Mucosa of descending colon (tissue), 3 donors: Measurements from ENCODE around the gene MAGI1. TPM values are rescaled to one million over a fixed set of nuclear protein-coding genes. Genes with fewer than 3 reads are reported as not detected.

Experiments
- ATAC-seq: fragments of 200-7000 bp; cut with Tn5 transposase; one replicate; pipeline ENCODE4 v1.9.1; 2020; ENCODE audit warnings: mild to moderate bottlenecking, moderate library complexity
- DNase-seq, 3 donors: peaks; one replicate each; pipeline ENCODE4 v3.0.0-alpha.2; 2020
- H3K36me3 ChIP-seq: fragments of 200-600 bp; one replicate; pipeline ENCODE4 v1.8.0; 2021; ENCODE audit warnings: low read depth, mild to moderate bottlenecking
- H3K4me1 ChIP-seq: fragments of 200-600 bp; one replicate; pipeline ENCODE4 v1.8.0; 2021; ENCODE audit warnings: low read depth, mild to moderate bottlenecking
- H3K4me3 ChIP-seq: fragments of 200-600 bp; one replicate; pipeline ENCODE4 v1.8.0; 2021; ENCODE audit warnings: mild to moderate bottlenecking
- H3K9me3 ChIP-seq: fragments of 200-600 bp; one replicate; pipeline ENCODE4 v1.8.0; 2021; ENCODE audit warnings: mild to moderate bottlenecking
- intact Hi-C, 2 donors: fragments of 100-400 bp; cut with DNase I in 1 of 2; cut with micrococcal nuclease in 1 of 2; formaldehyde crosslinking; loops; one replicate each; pipeline versions ENCODE4 v1.11.0 to v1.11.1; 2022; cut with DNase I, micrococcal nuclease
- total RNA-seq, 3 donors: library from RNA; stranded (reverse); fragmentation: NEBNext Ultra II Directional in 2 of 3; extraction: Animal tissue kit (Norgen Biotek cat#: 25700) in 2 of 3; gene quantifications; one replicate each; pipeline versions ENCODE4 v1.2.1 to v1.2.4, GENCODE V29; 2021 to 2023
- TF ChIP-seq, protein P1 (sequence below): fragments of 200-600 bp; IDR thresholded peaks from one replicate; pipeline ENCODE4 v1.8.0; 2022; ENCODE audit warnings: antibody characterized with exemption, mild to moderate bottlenecking
- donor health status: DM: no; HTN: no; CAD: no; lungs with moderate emphysema.
- donor health status: DM: no; HTN: no; CAD: no.
- donor health status: DM: no; HTN: yes; CAD: no.

The MAGI1 gene
- total RNA-seq, 3 donors from 2014 or later, result 41.9 to 59.6 (median 45.6) TPM

DNA sequence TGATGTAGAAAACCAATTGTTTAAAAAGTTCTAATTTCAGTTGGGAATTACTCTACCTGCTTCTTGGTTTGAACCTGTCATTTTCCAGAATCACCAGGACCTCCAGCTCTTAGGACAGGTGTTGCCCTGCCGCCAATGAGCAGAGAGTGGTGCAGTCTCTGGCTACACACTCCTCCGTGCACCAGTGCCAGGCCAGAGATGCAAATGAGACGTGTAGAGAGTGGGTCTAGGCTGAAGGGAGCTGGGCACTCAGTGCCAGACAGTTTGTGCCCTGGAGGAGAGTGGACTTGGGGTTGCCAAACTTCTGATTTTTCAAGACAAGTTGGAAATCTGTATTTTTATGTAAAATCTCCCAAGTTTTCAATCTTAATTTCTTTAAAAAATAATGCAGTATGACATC, 566.2 kb downstream of the MAGI1 start:
- TF ChIP-seq, protein P1, sequence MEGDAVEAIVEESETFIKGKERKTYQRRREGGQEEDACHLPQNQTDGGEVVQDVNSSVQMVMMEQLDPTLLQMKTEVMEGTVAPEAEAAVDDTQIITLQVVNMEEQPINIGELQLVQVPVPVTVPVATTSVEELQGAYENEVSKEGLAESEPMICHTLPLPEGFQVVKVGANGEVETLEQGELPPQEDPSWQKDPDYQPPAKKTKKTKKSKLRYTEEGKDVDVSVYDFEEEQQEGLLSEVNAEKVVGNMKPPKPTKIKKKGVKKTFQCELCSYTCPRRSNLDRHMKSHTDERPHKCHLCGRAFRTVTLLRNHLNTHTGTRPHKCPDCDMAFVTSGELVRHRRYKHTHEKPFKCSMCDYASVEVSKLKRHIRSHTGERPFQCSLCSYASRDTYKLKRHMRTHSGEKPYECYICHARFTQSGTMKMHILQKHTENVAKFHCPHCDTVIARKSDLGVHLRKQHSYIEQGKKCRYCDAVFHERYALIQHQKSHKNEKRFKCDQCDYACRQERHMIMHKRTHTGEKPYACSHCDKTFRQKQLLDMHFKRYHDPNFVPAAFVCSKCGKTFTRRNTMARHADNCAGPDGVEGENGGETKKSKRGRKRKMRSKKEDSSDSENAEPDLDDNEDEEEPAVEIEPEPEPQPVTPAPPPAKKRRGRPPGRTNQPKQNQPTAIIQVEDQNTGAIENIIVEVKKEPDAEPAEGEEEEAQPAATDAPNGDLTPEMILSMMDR, result no peak
- no peaks in the 10 kb centered on the region for H3K36me3 ChIP-seq
- no peaks in the 10 kb centered on the region for H3K4me1 ChIP-seq
- no peaks in the 10 kb centered on the region for H3K9me3 ChIP-seq
- DNase-seq (no peak), ATAC-seq (no peak)
- H3K4me3 ChIP-seq, result no peak overlapping the region
- intact Hi-C loops, result no loop called here

DNA sequence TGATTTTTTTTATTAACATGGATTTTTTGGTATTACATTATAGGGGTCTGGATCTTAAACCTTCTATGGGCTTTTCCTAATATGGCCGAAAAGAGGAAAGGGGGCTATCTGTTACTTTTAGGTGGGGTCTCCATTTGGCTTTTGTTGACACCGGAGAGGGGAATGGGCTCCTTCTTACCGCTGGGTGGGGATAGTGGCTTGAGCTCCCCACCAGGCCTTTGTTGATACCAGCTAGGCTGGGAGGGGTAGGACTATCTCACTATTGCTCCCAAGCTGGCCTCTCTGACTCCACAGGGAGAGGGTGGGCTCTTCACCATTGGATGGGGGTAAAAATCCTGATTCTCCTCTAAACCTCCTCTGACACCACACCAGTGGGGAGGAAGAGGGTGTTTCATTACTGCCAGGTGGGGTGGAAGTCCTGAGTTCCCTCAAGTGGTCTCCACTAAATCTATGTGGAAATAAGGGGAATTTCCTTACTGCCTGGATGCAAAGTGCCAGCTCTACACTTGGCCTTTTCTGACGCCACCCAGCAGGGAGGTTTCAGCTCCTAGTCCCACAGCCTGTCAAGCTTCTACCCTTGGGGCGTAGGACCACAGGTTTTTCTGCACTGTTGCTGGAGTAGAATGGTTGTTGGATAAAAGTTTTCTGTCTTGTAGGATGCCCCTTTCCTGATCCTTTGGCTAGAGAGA, 572.3 kb downstream of the MAGI1 start:
- no peak for DNase-seq
- intact Hi-C loops, result no loop called here
- H3K4me3 ChIP-seq, result no peak overlapping the region

GRCh38 chr3:65449841-65450428, 588.8 kb downstream of the MAGI1 start:
- ATAC-seq (no peak), DNase-seq (no peak)
- intact Hi-C loops, result no loop called here
- Histone ChIP-seq H3K4me1 (no peaks in the 10 kb centered on the region), H3K36me3 (no peaks in the 10 kb centered on the region), H3K9me3 (no peaks in the 10 kb centered on the region), H3K4me3 (no peak overlapping the region)
- TF ChIP-seq, protein P1, result no peak

More for the DNA sequence above, 572.3 kb downstream of the MAGI1 start:
- no peaks in the 10 kb centered on the region for H3K4me1 ChIP-seq
- TF ChIP-seq, protein P1, result no peak
- no peaks in the 10 kb centered on the region for H3K36me3 ChIP-seq
- no peaks in the 10 kb centered on the region for H3K9me3 ChIP-seq
- ATAC-seq, result no peak

GRCh38 chr3:65448120-65448519, 590.6 kb downstream of the MAGI1 start:
- intact Hi-C loops, result no loop called here

GRCh38 chr3:65445573-65446169, 593.0 kb downstream of the MAGI1 start:
- DNase-seq (no peak), ATAC-seq (no peak)
- H3K9me3 ChIP-seq, result no peaks in the 10 kb centered on the region
- intact Hi-C loops, result no loop called here
- no peak overlapping the region for H3K4me3 ChIP-seq
- TF ChIP-seq, protein P1, result no peak
- H3K36me3 ChIP-seq, result no peaks in the 10 kb centered on the region
- no peaks in the 10 kb centered on the region for H3K4me1 ChIP-seq

More at GRCh38 chr3:65448120-65448519, 590.6 kb downstream of the MAGI1 start:
- H3K36me3 ChIP-seq, result no peaks in the 10 kb centered on the region
- H3K4me3 ChIP-seq, result no peak overlapping the region
- H3K9me3 ChIP-seq, result no peaks in the 10 kb centered on the region
- DNase-seq, result no peak
- no peaks in the 10 kb centered on the region for H3K4me1 ChIP-seq
- no peak for ATAC-seq
- TF ChIP-seq, protein P1, result no peak
